Measurements from ENCODE around the gene TRIO.

DNA sequence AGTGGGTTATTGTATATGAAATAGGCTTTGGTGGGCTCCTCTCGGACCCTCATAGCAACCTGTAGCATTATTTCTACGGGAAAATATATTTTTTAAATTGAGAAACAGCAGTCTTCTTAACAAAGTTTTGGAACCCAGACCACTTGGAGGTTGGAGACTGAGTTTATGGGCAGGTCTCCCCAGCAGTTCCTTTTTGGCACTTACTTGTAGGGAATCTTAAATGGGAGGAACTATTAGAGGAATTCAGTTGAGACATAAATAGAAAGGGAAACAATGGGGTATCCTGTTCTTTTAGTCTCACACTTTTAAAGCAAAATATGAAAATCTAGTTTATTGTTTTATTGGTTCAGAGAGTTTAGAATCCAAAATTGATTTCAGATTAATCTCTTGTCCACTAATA lies 111.5 kb downstream of the TRIO start:
- TF ChIP-seq, protein P1, sequence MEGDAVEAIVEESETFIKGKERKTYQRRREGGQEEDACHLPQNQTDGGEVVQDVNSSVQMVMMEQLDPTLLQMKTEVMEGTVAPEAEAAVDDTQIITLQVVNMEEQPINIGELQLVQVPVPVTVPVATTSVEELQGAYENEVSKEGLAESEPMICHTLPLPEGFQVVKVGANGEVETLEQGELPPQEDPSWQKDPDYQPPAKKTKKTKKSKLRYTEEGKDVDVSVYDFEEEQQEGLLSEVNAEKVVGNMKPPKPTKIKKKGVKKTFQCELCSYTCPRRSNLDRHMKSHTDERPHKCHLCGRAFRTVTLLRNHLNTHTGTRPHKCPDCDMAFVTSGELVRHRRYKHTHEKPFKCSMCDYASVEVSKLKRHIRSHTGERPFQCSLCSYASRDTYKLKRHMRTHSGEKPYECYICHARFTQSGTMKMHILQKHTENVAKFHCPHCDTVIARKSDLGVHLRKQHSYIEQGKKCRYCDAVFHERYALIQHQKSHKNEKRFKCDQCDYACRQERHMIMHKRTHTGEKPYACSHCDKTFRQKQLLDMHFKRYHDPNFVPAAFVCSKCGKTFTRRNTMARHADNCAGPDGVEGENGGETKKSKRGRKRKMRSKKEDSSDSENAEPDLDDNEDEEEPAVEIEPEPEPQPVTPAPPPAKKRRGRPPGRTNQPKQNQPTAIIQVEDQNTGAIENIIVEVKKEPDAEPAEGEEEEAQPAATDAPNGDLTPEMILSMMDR (IDR thresholded peaks at IDR 0.05), result no peak
- TF ChIP-seq EP300 (IDR thresholded peaks at IDR 0.05) (no peak), POLR2A (IDR thresholded peaks at IDR 0.05) (no peak)
